ENCODE data around the gene ADCK2.
A peak's percentile ranks its signal among the peaks of the same experiment; 100 is the strongest.
"Not testable (repeated sequence)": the region's sequence is repeated elsewhere in the genome, so short reads cannot be mapped to it uniquely, and the experiment has no call there.

Gene ADCK2

GRCh38 chr7:140655511-140656408 is 17.0 kb upstream of the ADCK2 start:
- no peak for TF ChIP-seq CTCF (IDR thresholded peaks at IDR 0.05)
- DNase-seq (ENCODE audit: low spot score), result no peak
- peak overlapping the region; percentile 65 for H3K4me3 ChIP-seq
- peak overlapping the region in 1 of 2 donors; percentile 43 for H3K27ac ChIP-seq

GRCh38 chr7:140656548-140657515 is 15.9 kb upstream of the ADCK2 start:
- Histone ChIP-seq H3K4me3 (peak overlapping the region; percentile 65), H3K27ac (peak overlapping the region in 1 of 2 donors; percentile 43)
- TF ChIP-seq CTCF (IDR thresholded peaks at IDR 0.05), result no peak
- DNase-seq (ENCODE audit: low spot score), result no peak

- no peak overlapping the region for H3K4me3 ChIP-seq
- no peak overlapping the region for H3K27ac ChIP-seq
- TF ChIP-seq CTCF (IDR thresholded peaks at IDR 0.05), result no peak
- DNase-seq (ENCODE audit: low spot score), result no peak
Measured at GRCh38 chr7:140657891-140658290, 14.9 kb upstream of the ADCK2 start.

GRCh38 chr7:140659856-140660255 is 12.9 kb upstream of the ADCK2 start:
- no peak for DNase-seq (ENCODE audit: low spot score)
- Histone ChIP-seq H3K27ac (no peak overlapping the region), H3K4me3 (no peak overlapping the region)
- no peak for TF ChIP-seq CTCF (IDR thresholded peaks at IDR 0.05)

- Histone ChIP-seq H3K4me3 (no peak overlapping the region), H3K27ac (no peak overlapping the region)
- no peak for TF ChIP-seq CTCF (IDR thresholded peaks at IDR 0.05)
- no peak for DNase-seq (ENCODE audit: low spot score)
Measured at GRCh38 chr7:140661124-140661523, 11.6 kb upstream of the ADCK2 start.

- not testable (repeated sequence) for DNase-seq (ENCODE audit: low spot score); H3K4me3 ChIP-seq; H3K27ac ChIP-seq
Measured at GRCh38 chr7:140662938-140663337, 9.8 kb upstream of the ADCK2 start.

- DNase-seq (ENCODE audit: low spot score), result no peak
- Histone ChIP-seq H3K4me3 (no peak overlapping the region), H3K27ac (no peak overlapping the region)
- TF ChIP-seq CTCF (IDR thresholded peaks at IDR 0.05), result no peak
Measured at GRCh38 chr7:140667476-140667875, 5.3 kb upstream of the ADCK2 start.

Data from coronary artery (tissue), 2 donors.